H9 (cell line): ENCODE measurements around the gene PTGIR. TPM values are rescaled to one million over a fixed set of nuclear protein-coding genes. Genes with fewer than 3 reads are reported as not detected.

Experiments used
- DNase-seq: peaks from one replicate; pipeline ENCODE4 v3.0.0-alpha.2; 2017
- H2AFZ ChIP-seq: one replicate; pipeline ENCODE4 v1.6.1; 2013; ENCODE audit warnings: mild to moderate bottlenecking, low read length, control low read depth, moderate library complexity
- H2AK5ac ChIP-seq: 2 replicates; pipeline ENCODE4 v1.6.1; 2013; ENCODE audit warnings: low read length, control low read depth, mixed read lengths; ENCODE audit not compliant: insufficient read length
- H2BK120ac ChIP-seq: one replicate; pipeline ENCODE4 v1.6.1; 2013; ENCODE audit warnings: low read depth, mild to moderate bottlenecking, low read length, control low read depth, inconsistent platforms; ENCODE audit not compliant: poor library complexity, severe bottlenecking
- H2BK12ac ChIP-seq: 2 replicates; pipeline ENCODE4 v1.6.1; 2013; ENCODE audit warnings: low read length, control low read depth, mixed read lengths, low read depth; ENCODE audit not compliant: insufficient read length
- H2BK15ac ChIP-seq: 2 replicates; pipeline ENCODE4 v1.6.1; 2013; ENCODE audit warnings: low read depth, low read length, control low read depth
- H2BK20ac ChIP-seq: one replicate; pipeline ENCODE4 v1.6.1; 2013; ENCODE audit warnings: low read depth, mild to moderate bottlenecking, low read length, control low read depth, inconsistent platforms; ENCODE audit not compliant: poor library complexity, severe bottlenecking
- H2BK5ac ChIP-seq: 2 replicates; pipeline ENCODE4 v1.6.1; 2013; ENCODE audit warnings: low read length, control low read depth, mixed read lengths; ENCODE audit not compliant: insufficient read length
- H3K14ac ChIP-seq: 2 replicates; pipeline ENCODE4 v1.6.1; 2013; ENCODE audit warnings: low read length, control low read depth; ENCODE audit not compliant: insufficient read depth
- H3K18ac ChIP-seq: 2 replicates; pipeline ENCODE4 v1.6.1; 2013; ENCODE audit warnings: low read depth, mild to moderate bottlenecking, mixed read lengths, low read length, control low read depth; ENCODE audit not compliant: insufficient read length
- H3K23ac ChIP-seq: 2 replicates; pipeline ENCODE4 v1.6.1; 2013; ENCODE audit warnings: low read length, control low read depth, mixed read lengths, low read depth; ENCODE audit not compliant: insufficient read length
- H3K23me2 ChIP-seq: 2 replicates; pipeline ENCODE4 v1.6.1; 2013; ENCODE audit warnings: low read depth, mild to moderate bottlenecking, mixed read lengths, low read length, control low read depth; ENCODE audit not compliant: insufficient read length, poor library complexity, severe bottlenecking
- H3K27ac ChIP-seq: 2 replicates; pipeline ENCODE4 v1.5.1; 2013; ENCODE audit warnings: low read length, control low read depth, mixed read lengths, low read depth; ENCODE audit not compliant: insufficient read length
- H3K27me3 ChIP-seq: 2 replicates; pipeline ENCODE4 v1.6.1; 2013; ENCODE audit warnings: low read length, control low read depth, inconsistent platforms; ENCODE audit not compliant: insufficient read depth
- H3K4ac ChIP-seq: 2 replicates; pipeline ENCODE4 v1.6.1; 2013; ENCODE audit warnings: low read depth, mild to moderate bottlenecking, control low read depth, inconsistent platforms, low read length, moderate library complexity
- H3K4me1 ChIP-seq: 2 replicates; pipeline ENCODE4 v1.6.1; 2013; ENCODE audit warnings: low read length, control low read depth, inconsistent platforms; ENCODE audit not compliant: insufficient read depth
- H3K4me2 ChIP-seq: 2 replicates; pipeline ENCODE4 v1.6.1; 2013; ENCODE audit warnings: low read length, control low read depth, mixed read lengths; ENCODE audit not compliant: insufficient read length, insufficient read depth
- H3K56ac ChIP-seq: 2 replicates; pipeline ENCODE4 v1.6.1; 2013; ENCODE audit warnings: low read depth, mild to moderate bottlenecking, mixed read lengths, low read length, control low read depth; ENCODE audit not compliant: insufficient read length
- H3K79me1 ChIP-seq: 2 replicates; pipeline ENCODE4 v1.6.1; 2013; ENCODE audit warnings: low read depth, mild to moderate bottlenecking, moderate library complexity, low read length, control low read depth, inconsistent platforms; ENCODE audit not compliant: insufficient read depth, poor library complexity, severe bottlenecking
- H3K79me2 ChIP-seq: 2 replicates; pipeline ENCODE4 v1.6.1; 2013; ENCODE audit warnings: low read length, control low read depth, inconsistent platforms; ENCODE audit not compliant: insufficient read depth
- H3K9ac ChIP-seq: 2 replicates; pipeline ENCODE4 v1.6.1; 2013; ENCODE audit warnings: low read length, control low read depth, mixed read lengths; ENCODE audit not compliant: insufficient read length; ENCODE audit errors: extremely low read depth
- H3K9me3 ChIP-seq: one replicate; pipeline ENCODE4 v1.6.1; 2013; ENCODE audit warnings: low read depth, low read length, inconsistent platforms; ENCODE audit not compliant: control insufficient read depth
- H3T11ph ChIP-seq: one replicate; pipeline ENCODE4 v1.6.1; 2013; ENCODE audit warnings: mild to moderate bottlenecking, low read length, control low read depth, inconsistent platforms
- H4K20me1 ChIP-seq: one replicate; pipeline ENCODE4 v1.6.1; 2013; ENCODE audit not compliant: control insufficient read depth, insufficient read length, insufficient read depth
- H4K5ac ChIP-seq: 2 replicates; pipeline ENCODE4 v1.6.1; 2013; ENCODE audit warnings: low read depth, mild to moderate bottlenecking, mixed read lengths, low read length, control low read depth; ENCODE audit not compliant: insufficient read length
- H4K8ac ChIP-seq: replicated peaks from 2 replicates; pipeline ENCODE4 v1.6.1; 2013; ENCODE audit warnings: low read length, control low read depth, mixed read lengths, low read depth; ENCODE audit not compliant: insufficient read length
- H4K91ac ChIP-seq: 2 replicates; pipeline ENCODE4 v1.6.1; 2013; ENCODE audit warnings: low read depth, mild to moderate bottlenecking, moderate library complexity, mixed read lengths, low read length, control low read depth; ENCODE audit not compliant: insufficient read length
- H3K27ac Mint-ChIP-seq, 3 experiments: 2 replicates in 2 of 3; 3 replicates in 1 of 3; pipeline ENCODE4 v1.8.0; 2020 to 2021; ENCODE audit warnings: mixed read lengths in 3 of 3, mild to moderate bottlenecking in 1 of 3, moderate library complexity in 1 of 3
- H3K27me3 Mint-ChIP-seq: 2 replicates; pipeline ENCODE4 v1.8.0; 2021; ENCODE audit warnings: low read depth, mild to moderate bottlenecking, moderate library complexity, mixed read lengths
- H3K36me3 Mint-ChIP-seq, 3 experiments: 2 replicates in 2 of 3; 3 replicates in 1 of 3; pipeline ENCODE4 v1.8.0; 2020 to 2021; ENCODE audit warnings: low read depth in 3 of 3, mixed read lengths in 3 of 3; ENCODE audit not compliant: insufficient read depth in 1 of 3
- H3K4me1 Mint-ChIP-seq, 2 experiments: 2 replicates each; pipeline ENCODE4 v1.8.0; 2020; ENCODE audit warnings: mixed read lengths in 2 of 2
- H3K4me3 Mint-ChIP-seq, 2 experiments: 2 replicates in 1 of 2; 3 replicates in 1 of 2; pipeline ENCODE4 v1.8.0; 2020 to 2021; ENCODE audit warnings: mild to moderate bottlenecking in 2 of 2, mixed read lengths in 2 of 2, moderate library complexity in 1 of 2
- H3K9me3 Mint-ChIP-seq, 2 experiments: 2 replicates in 1 of 2; 3 replicates in 1 of 2; pipeline ENCODE4 v1.8.0; 2020; ENCODE audit warnings: mild to moderate bottlenecking in 2 of 2, mixed read lengths in 2 of 2, moderate library complexity in 1 of 2
- WGBS: extraction: QIAGEN DNeasy Blood & Tissue Kit; methylation state at CpG from one replicate; pipeline ENCODE4 v1.1.7; 2013; ENCODE audit warnings: missing lambda C conversion rate, low lambda C conversion rate, mixed read lengths; ENCODE audit not compliant: insufficient read length; ENCODE audit errors: extremely low coverage; 5-methylcytosine and 5-hydroxymethylcytosine counted together
- total RNA-seq: library from RNA; stranded (reverse); gene quantifications from 2 replicates; pipeline ENCODE4 v1.2.1, GENCODE V29; 2021
- TF ChIP-seq, protein P1 (sequence below): fragments of 200-600 bp; sonication (generic); conservative IDR thresholded peaks from 3 replicates; pipeline ENCODE4 v1.8.0; 2021; ENCODE audit warnings: antibody characterized with exemption, mild to moderate bottlenecking

PTGIR gene
- total RNA-seq, 1 experiment from 2014 or later = not detected

DNA sequence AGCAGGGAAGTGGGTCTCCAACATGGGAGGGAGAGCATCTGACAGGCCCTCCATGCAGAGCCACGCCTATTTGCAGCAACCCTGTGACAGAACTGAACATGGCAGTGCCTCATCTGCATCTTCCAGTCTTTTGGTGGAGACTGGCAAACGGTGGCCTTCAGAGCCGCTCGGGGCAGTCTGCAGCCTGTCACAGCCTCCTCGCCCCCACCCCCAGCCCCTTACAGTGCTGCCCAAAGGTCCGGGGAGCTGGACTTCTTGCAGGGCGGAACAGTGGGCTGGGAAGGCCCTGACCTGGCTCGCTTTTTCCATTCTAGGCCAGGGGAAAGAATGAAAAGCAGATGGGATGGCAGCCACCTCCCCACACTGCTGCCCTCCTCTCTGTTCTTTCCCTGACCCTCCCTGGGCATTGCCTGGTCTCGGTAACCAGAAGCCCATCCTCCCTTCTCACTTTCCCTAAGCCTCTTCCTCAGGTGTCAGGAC lies 21.1 kb downstream of the PTGIR start:
- H4K20me1 ChIP-seq = no peaks in the 10 kb centered on the region

More for the DNA sequence above, 21.1 kb downstream of the PTGIR start:
- Histone ChIP-seq H3K79me1 (peaks cover 7% of the 10 kb centered on the region), H3K27ac (no peak overlapping the region), H3K4me1 (no peaks in the 10 kb centered on the region), H2BK12ac (no peak overlapping the region), H2BK15ac (no peak overlapping the region), H3T11ph (no peak overlapping the region), H2BK20ac (no peak overlapping the region), H3K9me3 (no peaks in the 10 kb centered on the region), H3K4ac (no peak overlapping the region), H2BK5ac (no peak overlapping the region), H3K14ac (no peak overlapping the region), H3K56ac (no peak overlapping the region), H2AK5ac (no peak overlapping the region), H3K23me2 (peaks cover 12% of the 10 kb centered on the region), H3K4me2 (no peak overlapping the region), H2BK120ac (no peak overlapping the region), H3K9ac (no peak overlapping the region), H3K18ac (no peak overlapping the region), H3K79me2 (peaks cover 5% of the 10 kb centered on the region; the same call in 1 of the 2 replicates), H4K8ac (no peak overlapping the region), H2AFZ (no peak overlapping the region), H4K91ac (no peak overlapping the region), H3K27me3 (no peaks in the 10 kb centered on the region), H3K23ac (no peak overlapping the region), H4K5ac (no peak overlapping the region)
- Mint-ChIP-seq H3K27ac (0 out of 7 replicates have a peak overlapping the region, but pooled peaks of 1 of the 3 experiments have one; percentile 20), H3K9me3 (no peaks in the 10 kb centered on the region; a peak in 1 of 5 replicates), H3K36me3 (peaks cover 18 to 36% (median 33%) of the 10 kb centered on the region in 3 experiments; a peak in 6 of 7 replicates), H3K27me3 (0 out of 2 replicates have a peak, but pooled peaks cover 2% of the 10 kb centered on the region), H3K4me1 (peaks cover 19 to 31% of the 10 kb centered on the region in 2 experiments), H3K4me3 (peak overlapping the region; percentile 39 to 98; a peak in 3 of 5 replicates)
- TF ChIP-seq, protein P1, sequence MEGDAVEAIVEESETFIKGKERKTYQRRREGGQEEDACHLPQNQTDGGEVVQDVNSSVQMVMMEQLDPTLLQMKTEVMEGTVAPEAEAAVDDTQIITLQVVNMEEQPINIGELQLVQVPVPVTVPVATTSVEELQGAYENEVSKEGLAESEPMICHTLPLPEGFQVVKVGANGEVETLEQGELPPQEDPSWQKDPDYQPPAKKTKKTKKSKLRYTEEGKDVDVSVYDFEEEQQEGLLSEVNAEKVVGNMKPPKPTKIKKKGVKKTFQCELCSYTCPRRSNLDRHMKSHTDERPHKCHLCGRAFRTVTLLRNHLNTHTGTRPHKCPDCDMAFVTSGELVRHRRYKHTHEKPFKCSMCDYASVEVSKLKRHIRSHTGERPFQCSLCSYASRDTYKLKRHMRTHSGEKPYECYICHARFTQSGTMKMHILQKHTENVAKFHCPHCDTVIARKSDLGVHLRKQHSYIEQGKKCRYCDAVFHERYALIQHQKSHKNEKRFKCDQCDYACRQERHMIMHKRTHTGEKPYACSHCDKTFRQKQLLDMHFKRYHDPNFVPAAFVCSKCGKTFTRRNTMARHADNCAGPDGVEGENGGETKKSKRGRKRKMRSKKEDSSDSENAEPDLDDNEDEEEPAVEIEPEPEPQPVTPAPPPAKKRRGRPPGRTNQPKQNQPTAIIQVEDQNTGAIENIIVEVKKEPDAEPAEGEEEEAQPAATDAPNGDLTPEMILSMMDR = no peak
- WGBS = no CpG with 5 or more reads among the region's 9 CpGs
- no peak for DNase-seq
